ENCODE measurements around the gene PAXIP1.

Gene PAXIP1

DNA sequence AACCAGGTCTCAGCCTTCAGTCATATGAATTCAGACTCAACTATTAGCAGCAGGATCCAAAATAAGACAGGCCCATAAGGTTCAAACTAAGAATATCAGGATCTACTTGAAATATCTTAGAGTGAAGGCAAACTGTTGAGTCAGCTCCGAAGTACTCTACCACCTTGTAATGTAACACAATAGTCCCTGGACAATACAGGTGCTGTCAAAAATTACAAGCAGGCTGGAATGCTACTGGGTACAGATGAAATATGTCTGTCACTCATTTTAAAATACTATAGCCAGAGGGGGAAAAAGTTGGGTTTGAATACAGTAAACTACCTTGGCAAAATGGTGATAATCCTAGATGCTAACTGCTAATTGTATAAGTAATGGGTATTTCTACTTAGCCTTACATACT, 6.8 kb downstream of the PAXIP1 start:
- peaks cover 26% of the 10 kb centered on the region for H3K79me2 ChIP-seq (ENCODE audit: control insufficient read depth, insufficient read depth, low read length, unreplicated experiment)
- H3K27me3 ChIP-seq (ENCODE audit: insufficient read depth, low read length), result no peaks in the 10 kb centered on the region
- H3K36me3 ChIP-seq (ENCODE audit: insufficient read depth, low read length), result peaks cover 18% of the 10 kb centered on the region
- H2AFZ ChIP-seq (ENCODE audit: low read length, unreplicated experiment), result no peak overlapping the region
- H3K4me1 ChIP-seq (ENCODE audit: control insufficient read depth, insufficient read depth, low read length, unreplicated experiment), result no peaks in the 10 kb centered on the region
- H3K27ac ChIP-seq (ENCODE audit: low read depth, low read length), result no peak overlapping the region
- H3K4me3 ChIP-seq (ENCODE audit: low read depth, low read length), result no peak overlapping the region

DNA sequence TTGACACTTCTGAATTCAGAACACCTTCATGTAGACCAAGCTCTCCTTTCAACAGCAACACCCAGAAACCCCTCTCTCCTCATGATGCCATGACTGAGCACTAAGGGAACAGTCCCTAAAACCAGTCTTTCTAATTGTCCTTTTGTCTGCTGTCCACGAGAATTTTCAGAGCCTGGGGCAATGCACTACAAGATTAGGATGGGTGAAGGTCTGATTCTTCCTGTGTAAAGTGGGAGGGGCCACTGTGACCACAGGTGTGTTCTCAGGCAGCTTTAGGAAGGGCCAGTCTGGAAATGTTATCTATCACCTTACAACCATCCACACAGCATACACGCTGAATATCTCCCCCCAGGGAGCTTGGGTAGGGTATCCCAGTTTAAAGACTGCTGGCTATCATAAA, 7.9 kb downstream of the PAXIP1 start:
- H3K36me3 ChIP-seq (ENCODE audit: insufficient read depth, low read length), result peaks cover 21% of the 10 kb centered on the region
- H2AFZ ChIP-seq (ENCODE audit: low read length, unreplicated experiment), result no peak overlapping the region
- H3K4me3 ChIP-seq (ENCODE audit: low read depth, low read length), result no peak overlapping the region
- peaks cover 15% of the 10 kb centered on the region for H3K79me2 ChIP-seq (ENCODE audit: control insufficient read depth, insufficient read depth, low read length, unreplicated experiment)
- H3K4me1 ChIP-seq (ENCODE audit: control insufficient read depth, insufficient read depth, low read length, unreplicated experiment), result no peaks in the 10 kb centered on the region
- H3K27me3 ChIP-seq (ENCODE audit: insufficient read depth, low read length), result no peaks in the 10 kb centered on the region
- H3K27ac ChIP-seq (ENCODE audit: low read depth, low read length), result no peak overlapping the region

DNA sequence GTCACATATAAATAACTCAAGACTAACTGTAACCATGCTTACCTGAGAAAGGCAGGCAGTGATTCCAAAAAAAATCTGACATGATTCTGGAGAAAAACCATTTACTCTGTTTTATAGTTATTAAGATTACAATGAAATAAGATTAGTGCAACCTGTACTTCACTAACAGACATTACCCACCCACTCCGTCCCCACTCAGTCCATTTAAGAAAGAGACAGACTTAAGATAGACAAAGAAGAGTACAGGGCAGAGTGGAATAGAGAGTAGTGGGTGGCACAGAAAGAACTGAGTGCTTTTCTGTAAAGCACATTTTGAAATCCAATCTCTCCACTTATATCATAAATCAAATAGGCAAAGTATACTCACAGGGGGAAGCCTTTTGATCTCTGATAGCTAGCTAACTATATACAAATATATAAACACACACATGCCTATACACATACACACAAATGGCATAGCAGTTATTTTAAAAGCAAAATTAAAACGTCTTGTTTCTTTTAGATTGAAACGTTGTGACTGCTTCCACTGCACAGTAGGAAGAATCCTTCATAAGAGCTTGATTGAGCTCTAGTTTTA, 11.9 kb downstream of the PAXIP1 start:
- Histone ChIP-seq H3K36me3 (ENCODE audit: insufficient read depth, low read length) (peaks cover 13% of the 10 kb centered on the region), H3K4me1 (ENCODE audit: control insufficient read depth, insufficient read depth, low read length, unreplicated experiment) (no peaks in the 10 kb centered on the region), H3K27ac (ENCODE audit: low read depth, low read length) (no peak overlapping the region), H3K4me3 (ENCODE audit: low read depth, low read length) (no peak overlapping the region), H3K27me3 (ENCODE audit: insufficient read depth, low read length) (no peaks in the 10 kb centered on the region), H2AFZ (ENCODE audit: low read length, unreplicated experiment) (no peak overlapping the region), H3K79me2 (ENCODE audit: control insufficient read depth, insufficient read depth, low read length, unreplicated experiment) (peaks cover under 1% of the 10 kb centered on the region)

DNA sequence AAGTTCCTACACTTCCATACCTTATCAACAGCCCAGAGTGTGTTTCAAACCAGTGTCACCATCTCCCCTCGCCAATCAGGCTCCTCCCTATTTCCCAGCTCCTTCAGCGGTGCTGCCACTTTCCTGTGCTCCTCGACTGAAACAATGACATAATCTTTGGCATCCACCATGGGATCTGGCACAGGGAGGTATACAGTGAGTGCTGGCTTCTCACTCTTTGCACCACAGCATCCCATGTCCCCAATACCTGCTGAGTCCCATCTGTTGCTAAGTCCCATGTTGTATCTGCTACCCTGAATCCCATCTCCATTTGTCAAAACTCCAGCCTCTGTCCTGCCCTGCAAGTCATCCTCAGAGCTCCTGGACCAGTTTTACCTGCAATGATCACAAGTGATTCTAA, 15.4 kb downstream of the PAXIP1 start:
- no peaks in the 10 kb centered on the region for H3K27me3 ChIP-seq (ENCODE audit: insufficient read depth, low read length)
- no peak overlapping the region for H3K4me3 ChIP-seq (ENCODE audit: low read depth, low read length)
- no peaks in the 10 kb centered on the region for H3K79me2 ChIP-seq (ENCODE audit: control insufficient read depth, insufficient read depth, low read length, unreplicated experiment)
- no peak overlapping the region for H3K27ac ChIP-seq (ENCODE audit: low read depth, low read length)
- no peak overlapping the region for H2AFZ ChIP-seq (ENCODE audit: low read length, unreplicated experiment)
- no peaks in the 10 kb centered on the region for H3K4me1 ChIP-seq (ENCODE audit: control insufficient read depth, insufficient read depth, low read length, unreplicated experiment)
- peaks cover 3% of the 10 kb centered on the region; the same call in 1 of the 2 replicates for H3K36me3 ChIP-seq (ENCODE audit: insufficient read depth, low read length)

DNA sequence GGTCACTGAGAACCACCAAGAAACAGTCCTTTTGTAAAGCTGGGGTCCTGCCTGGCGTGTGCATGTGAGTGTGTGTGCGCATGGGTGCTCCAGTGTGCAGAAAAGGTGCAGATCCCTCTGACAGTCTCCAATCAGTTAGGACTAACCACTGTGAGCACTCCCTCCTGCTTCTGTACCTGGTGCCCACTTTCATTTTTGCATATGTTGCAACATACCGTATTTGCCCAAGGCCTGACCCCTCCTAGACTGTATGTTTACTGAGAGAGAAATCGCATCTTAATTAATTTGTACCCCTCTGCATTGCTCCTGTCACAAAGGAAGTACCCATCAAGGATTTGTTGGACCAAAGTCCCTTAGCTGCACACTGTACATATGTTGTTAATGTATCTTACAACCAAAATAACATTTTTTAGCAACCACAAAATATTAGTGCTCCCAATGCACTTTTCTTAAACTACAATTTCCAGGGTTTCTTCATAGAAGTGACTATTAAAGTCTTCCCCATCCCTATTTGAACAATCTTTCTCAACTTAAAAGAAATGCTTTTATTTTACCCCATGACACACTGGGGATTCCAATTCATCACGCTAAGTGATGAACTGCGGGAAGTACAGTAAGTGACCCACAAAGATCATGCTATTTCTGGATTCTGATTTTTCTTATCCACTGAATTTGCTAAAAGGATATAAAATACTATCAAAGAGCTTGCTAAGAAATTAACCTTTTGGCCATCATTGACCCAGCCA, 16.6 kb downstream of the PAXIP1 start:
- H3K36me3 ChIP-seq (ENCODE audit: insufficient read depth, low read length), result 0 out of 2 replicates have a peak, but pooled peaks cover 3% of the 10 kb centered on the region
- no peaks in the 10 kb centered on the region for H3K4me1 ChIP-seq (ENCODE audit: control insufficient read depth, insufficient read depth, low read length, unreplicated experiment)
- H2AFZ ChIP-seq (ENCODE audit: low read length, unreplicated experiment), result no peak overlapping the region

DNA sequence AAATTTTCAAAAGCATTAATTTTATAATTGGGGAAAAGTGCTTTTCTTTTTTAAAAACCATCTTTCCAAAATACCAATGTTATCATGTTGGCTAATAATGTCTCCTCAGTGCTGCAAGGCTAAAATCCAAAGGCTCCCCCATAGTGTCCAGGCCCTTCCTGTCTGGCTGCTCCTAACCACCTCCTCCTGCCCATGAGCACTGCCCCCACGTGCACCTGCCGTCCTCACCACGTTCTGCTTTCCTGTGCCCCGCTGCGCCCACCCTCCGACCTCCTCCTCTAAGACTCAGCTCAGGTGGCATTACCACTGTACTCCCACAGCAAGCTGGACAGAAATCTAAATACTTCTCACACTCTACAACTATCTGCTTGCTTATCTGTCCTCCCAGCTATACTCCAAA, 17.7 kb downstream of the PAXIP1 start:
- H3K4me3 ChIP-seq (ENCODE audit: low read depth, low read length), result no peak overlapping the region
- H3K36me3 ChIP-seq (ENCODE audit: insufficient read depth, low read length), result peaks cover 5% of the 10 kb centered on the region; the same call in 1 of the 2 replicates
- H3K27me3 ChIP-seq (ENCODE audit: insufficient read depth, low read length), result no peaks in the 10 kb centered on the region
- H3K79me2 ChIP-seq (ENCODE audit: control insufficient read depth, insufficient read depth, low read length, unreplicated experiment), result no peaks in the 10 kb centered on the region
- H3K27ac ChIP-seq (ENCODE audit: low read depth, low read length), result no peak overlapping the region
- H3K4me1 ChIP-seq (ENCODE audit: control insufficient read depth, insufficient read depth, low read length, unreplicated experiment), result no peaks in the 10 kb centered on the region
- no peak overlapping the region for H2AFZ ChIP-seq (ENCODE audit: low read length, unreplicated experiment)

More for the DNA sequence above, 16.6 kb downstream of the PAXIP1 start:
- Histone ChIP-seq H3K27ac (ENCODE audit: low read depth, low read length) (no peak overlapping the region), H3K79me2 (ENCODE audit: control insufficient read depth, insufficient read depth, low read length, unreplicated experiment) (no peaks in the 10 kb centered on the region), H3K27me3 (ENCODE audit: insufficient read depth, low read length) (no peaks in the 10 kb centered on the region), H3K4me3 (ENCODE audit: low read depth, low read length) (no peak overlapping the region)

DNA sequence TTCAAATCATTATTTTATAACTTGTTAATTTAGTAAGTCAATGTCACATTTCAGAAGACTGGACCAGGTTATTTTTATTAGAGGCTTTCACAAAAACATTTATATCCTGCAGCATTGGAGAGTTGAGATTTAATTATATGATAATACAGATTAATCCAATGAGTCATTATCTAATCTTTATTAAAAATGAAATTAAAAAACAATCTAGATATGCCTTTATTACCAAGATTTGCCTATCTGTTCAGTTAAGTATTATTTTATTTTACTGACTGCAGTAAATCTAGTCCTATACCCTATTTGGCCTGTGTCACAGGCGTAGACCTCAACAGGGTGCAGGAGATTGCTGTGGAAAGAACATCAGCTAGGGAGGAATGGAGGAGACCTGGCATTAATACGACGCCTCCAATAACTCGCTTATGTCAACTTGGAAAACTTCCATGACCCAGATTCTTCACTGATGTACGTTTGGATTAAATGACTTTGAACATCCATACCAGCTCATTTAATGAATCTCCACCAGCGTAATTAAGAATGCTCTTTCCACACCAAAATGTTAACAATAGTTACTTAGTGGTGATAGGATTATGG, 18.2 kb downstream of the PAXIP1 start:
- Histone ChIP-seq H3K4me1 (ENCODE audit: control insufficient read depth, insufficient read depth, low read length, unreplicated experiment) (no peaks in the 10 kb centered on the region), H3K27ac (ENCODE audit: low read depth, low read length) (no peak overlapping the region), H3K27me3 (ENCODE audit: insufficient read depth, low read length) (no peaks in the 10 kb centered on the region), H3K4me3 (ENCODE audit: low read depth, low read length) (no peak overlapping the region), H2AFZ (ENCODE audit: low read length, unreplicated experiment) (no peak overlapping the region), H3K79me2 (ENCODE audit: control insufficient read depth, insufficient read depth, low read length, unreplicated experiment) (no peaks in the 10 kb centered on the region), H3K36me3 (ENCODE audit: insufficient read depth, low read length) (peaks cover 5% of the 10 kb centered on the region; the same call in 1 of the 2 replicates)

DNA sequence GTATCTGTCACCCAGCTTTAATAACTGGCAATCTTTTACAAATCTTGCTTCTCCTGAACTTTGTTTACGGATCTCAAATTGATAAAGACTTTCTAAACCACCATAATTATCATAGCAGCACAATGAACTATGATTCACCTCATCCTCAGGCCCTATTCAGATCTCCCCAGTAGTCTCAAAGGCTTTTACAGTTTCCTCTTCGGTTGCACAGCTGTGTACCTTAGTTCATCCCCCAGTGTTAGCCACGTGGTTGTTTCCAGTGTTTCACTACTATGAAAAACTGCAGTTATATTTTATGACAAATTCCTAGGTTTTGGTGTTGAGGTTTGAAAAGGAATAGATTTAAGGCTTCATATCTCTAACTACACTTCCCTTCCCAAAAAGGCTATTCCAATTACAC, 24.9 kb downstream of the PAXIP1 start:
- Histone ChIP-seq H3K79me2 (ENCODE audit: control insufficient read depth, insufficient read depth, low read length, unreplicated experiment) (no peaks in the 10 kb centered on the region), H3K4me3 (ENCODE audit: low read depth, low read length) (no peak overlapping the region), H3K36me3 (ENCODE audit: insufficient read depth, low read length) (peaks cover 16% of the 10 kb centered on the region), H3K27ac (ENCODE audit: low read depth, low read length) (no peak overlapping the region), H2AFZ (ENCODE audit: low read length, unreplicated experiment) (no peak overlapping the region), H3K27me3 (ENCODE audit: insufficient read depth, low read length) (no peaks in the 10 kb centered on the region), H3K4me1 (ENCODE audit: control insufficient read depth, insufficient read depth, low read length, unreplicated experiment) (no peaks in the 10 kb centered on the region)

DNA sequence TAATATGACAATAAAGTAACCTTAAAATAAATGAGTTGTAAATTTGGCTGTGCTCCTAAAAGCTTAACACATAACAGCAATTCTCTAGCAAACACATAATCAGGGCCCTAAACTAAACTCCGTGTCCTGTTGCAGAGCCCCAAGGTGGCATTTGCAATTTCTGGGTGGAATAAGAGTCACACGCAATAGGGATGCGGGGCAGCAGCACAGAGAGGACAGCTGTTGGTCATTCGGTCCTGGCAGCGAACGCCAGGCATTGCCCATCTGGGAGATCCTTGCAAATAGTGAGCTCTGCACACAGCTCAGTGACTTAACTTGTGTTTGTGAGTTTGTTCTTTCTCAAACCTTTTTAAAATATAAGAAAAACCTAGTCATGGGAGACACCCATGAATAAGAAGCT, 25.7 kb downstream of the PAXIP1 start:
- H2AFZ ChIP-seq (ENCODE audit: low read length, unreplicated experiment), result no peak overlapping the region
- H3K79me2 ChIP-seq (ENCODE audit: control insufficient read depth, insufficient read depth, low read length, unreplicated experiment), result peaks cover 4% of the 10 kb centered on the region
- no peak overlapping the region for H3K27ac ChIP-seq (ENCODE audit: low read depth, low read length)
- no peaks in the 10 kb centered on the region for H3K4me1 ChIP-seq (ENCODE audit: control insufficient read depth, insufficient read depth, low read length, unreplicated experiment)
- H3K4me3 ChIP-seq (ENCODE audit: low read depth, low read length), result no peak overlapping the region
- H3K27me3 ChIP-seq (ENCODE audit: insufficient read depth, low read length), result no peaks in the 10 kb centered on the region
- H3K36me3 ChIP-seq (ENCODE audit: insufficient read depth, low read length), result peaks cover 16% of the 10 kb centered on the region

DNA sequence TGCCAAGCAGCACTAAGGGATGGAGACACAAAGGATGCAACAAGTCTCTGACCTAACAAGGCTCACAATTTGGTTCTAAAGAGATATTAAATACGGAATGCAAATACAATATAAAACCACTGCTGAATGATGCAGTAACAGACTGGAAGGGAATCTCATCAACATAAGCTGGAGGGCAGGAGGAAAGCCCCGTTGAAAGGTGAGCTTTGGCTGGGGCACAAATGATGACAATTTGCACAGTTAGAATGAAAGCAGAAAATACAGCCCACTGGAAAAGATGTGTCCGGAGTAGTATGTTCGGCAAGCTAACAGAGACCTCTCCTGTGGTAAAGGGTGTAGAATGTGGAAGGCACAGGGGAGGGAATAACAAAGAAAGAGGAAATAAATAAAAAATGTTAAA, 26.1 kb downstream of the PAXIP1 start:
- Histone ChIP-seq H3K36me3 (ENCODE audit: insufficient read depth, low read length) (peaks cover 16% of the 10 kb centered on the region), H3K4me1 (ENCODE audit: control insufficient read depth, insufficient read depth, low read length, unreplicated experiment) (no peaks in the 10 kb centered on the region), H3K27ac (ENCODE audit: low read depth, low read length) (no peak overlapping the region), H3K27me3 (ENCODE audit: insufficient read depth, low read length) (no peaks in the 10 kb centered on the region), H2AFZ (ENCODE audit: low read length, unreplicated experiment) (no peak overlapping the region), H3K79me2 (ENCODE audit: control insufficient read depth, insufficient read depth, low read length, unreplicated experiment) (peaks cover 4% of the 10 kb centered on the region), H3K4me3 (ENCODE audit: low read depth, low read length) (no peak overlapping the region)

DNA sequence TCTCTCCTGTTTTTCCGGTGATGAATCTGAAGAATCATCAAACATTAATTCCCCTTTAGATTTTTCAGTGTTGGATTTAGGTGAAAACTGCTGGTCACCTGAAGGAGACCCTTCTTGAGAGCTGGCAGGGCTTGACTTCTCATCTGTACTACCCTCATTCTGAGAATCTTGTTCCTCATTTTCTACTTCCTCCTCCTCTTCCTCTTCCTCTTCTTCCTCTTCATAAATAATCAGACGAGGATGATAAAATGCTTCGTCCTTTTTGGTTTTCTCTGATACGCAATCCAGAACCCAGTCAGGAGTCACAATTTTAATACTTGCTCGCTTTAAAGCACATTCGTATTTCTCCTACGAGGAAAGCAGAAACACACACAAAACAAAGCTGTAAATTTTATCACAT, 26.9 kb downstream of the PAXIP1 start:
- Histone ChIP-seq H3K36me3 (ENCODE audit: insufficient read depth, low read length) (peaks cover 13% of the 10 kb centered on the region), H3K4me1 (ENCODE audit: control insufficient read depth, insufficient read depth, low read length, unreplicated experiment) (no peaks in the 10 kb centered on the region), H3K27ac (ENCODE audit: low read depth, low read length) (no peak overlapping the region), H2AFZ (ENCODE audit: low read length, unreplicated experiment) (no peak overlapping the region), H3K79me2 (ENCODE audit: control insufficient read depth, insufficient read depth, low read length, unreplicated experiment) (peaks cover 4% of the 10 kb centered on the region), H3K27me3 (ENCODE audit: insufficient read depth, low read length) (no peaks in the 10 kb centered on the region), H3K4me3 (ENCODE audit: low read depth, low read length) (no peak overlapping the region)

All from ACC112 (cell line).